PC-9 (cell line): ENCODE results near the gene CPNE7. TPM values are rescaled to one million over a fixed set of nuclear protein-coding genes. Genes with fewer than 3 reads are reported as not detected.
A peak's percentile ranks its signal among the peaks of the same experiment; 100 is the strongest.

Experiments used
- BruUV-seq: library from RNA; stranded (reverse); fragments of 400-500 nt; replicated peaks from 2 replicates; lab custom pipeline; 2021; lab: Mats Ljungman, UMichigan
- CTCF ChIA-PET: fragments of 300-600 bp; sonication (Branson Sonifier 250); formaldehyde crosslinking; loops from one replicate; lab custom pipeline; 2022; ENCODE audit warnings: antibody characterized with exemption; lab: Charles Lee
- POLR2A ChIA-PET: fragments of 300-600 bp; sonication (Branson Sonifier 250); formaldehyde crosslinking; loops from one replicate; lab custom pipeline; 2022; ENCODE audit warnings: antibody characterized with exemption; ENCODE audit not compliant: unreplicated experiment; lab: Charles Lee
- DNase-seq, 2 experiments: peaks; one replicate each; pipeline versions ENCODE4 v3.0.0 to v3.0.0-alpha.2; 2015 to 2022; ENCODE audit warnings: mixed read lengths in 1 of 2
- H2AFZ ChIP-seq: fragments of 200-600 bp; sonication (generic); 2 replicates; pipeline ENCODE4 v1.8.1; 2017; ENCODE audit warnings: antibody characterized with exemption
- H3F3A ChIP-seq: fragments of 200-600 bp; sonication (generic); 2 replicates; pipeline ENCODE4 v1.8.1; 2017; ENCODE audit warnings: antibody characterized with exemption, mild to moderate bottlenecking, low read depth; ENCODE audit not compliant: insufficient read depth
- H3K27ac ChIP-seq: fragments of 200-600 bp; sonication (generic); 2 replicates; pipeline ENCODE4 v1.6.1; 2016; ENCODE audit warnings: mixed run types
- H3K27me3 ChIP-seq: fragments of 200-600 bp; sonication (generic); 2 replicates; pipeline ENCODE4 v1.6.1; 2016; ENCODE audit warnings: low read depth, mixed run types; ENCODE audit not compliant: insufficient read depth
- H3K36me3 ChIP-seq: fragments of 200-600 bp; sonication (generic); 2 replicates; pipeline ENCODE4 v1.6.1; 2016; ENCODE audit warnings: low read depth, mixed run types
- H3K4me1 ChIP-seq: fragments of 200-600 bp; sonication (generic); replicated peaks from 2 replicates; pipeline ENCODE4 v1.6.1; 2016; ENCODE audit warnings: mixed run types; ENCODE audit not compliant: insufficient read depth
- H3K4me2 ChIP-seq: fragments of 200-600 bp; sonication (generic); 2 replicates; pipeline ENCODE4 v1.6.1; 2017; ENCODE audit warnings: mixed run types
- H3K4me3 ChIP-seq: fragments of 200-600 bp; sonication (generic); 2 replicates; pipeline ENCODE4 v1.6.1; 2016; ENCODE audit warnings: mixed run types
- H3K79me2 ChIP-seq: fragments of 200-600 bp; sonication (generic); 2 replicates; pipeline ENCODE4 v1.6.1; 2017; ENCODE audit warnings: low read depth, mixed run types
- H3K9me2 ChIP-seq: fragments of 200-600 bp; sonication (generic); 2 replicates; pipeline ENCODE4 v1.8.1; 2017; ENCODE audit warnings: mild to moderate bottlenecking; ENCODE audit not compliant: insufficient read depth
- H3K9me3 ChIP-seq: fragments of 200-600 bp; sonication (generic); 2 replicates; pipeline ENCODE4 v1.8.1; 2016; ENCODE audit warnings: low read depth; ENCODE audit not compliant: insufficient read depth
- H4K20me1 ChIP-seq: fragments of 200-600 bp; sonication (generic); 2 replicates; pipeline ENCODE4 v1.8.1; 2017; ENCODE audit not compliant: insufficient read depth
- EZH2 ChIP-seq: fragments of 200-600 bp; sonication (generic); IDR thresholded peaks from 2 replicates; pipeline ENCODE4 v1.8.0; 2017; ENCODE audit warnings: antibody characterized with exemption, low read depth
- intact Hi-C: fragments of 100-400 bp; cut with micrococcal nuclease; formaldehyde crosslinking; loops from one replicate; pipeline ENCODE4 v1.10.0; 2022; ENCODE audit not compliant: unreplicated experiment
- total RNA-seq: library from RNA; stranded (reverse); gene quantifications from 2 replicates; pipeline ENCODE4 v1.2.3, GENCODE V29; 2021
- TF ChIP-seq, protein P1 (sequence below): fragments of 200-600 bp; sonication (generic); conservative IDR thresholded peaks from 2 replicates; pipeline ENCODE4 v1.6.1; 2017; ENCODE audit warnings: mixed run types, antibody characterized with exemption, mild to moderate bottlenecking, moderate library complexity

CPNE7 gene
- total RNA-seq, 1 experiment from 2014 or later = 19.5 TPM

DNA sequence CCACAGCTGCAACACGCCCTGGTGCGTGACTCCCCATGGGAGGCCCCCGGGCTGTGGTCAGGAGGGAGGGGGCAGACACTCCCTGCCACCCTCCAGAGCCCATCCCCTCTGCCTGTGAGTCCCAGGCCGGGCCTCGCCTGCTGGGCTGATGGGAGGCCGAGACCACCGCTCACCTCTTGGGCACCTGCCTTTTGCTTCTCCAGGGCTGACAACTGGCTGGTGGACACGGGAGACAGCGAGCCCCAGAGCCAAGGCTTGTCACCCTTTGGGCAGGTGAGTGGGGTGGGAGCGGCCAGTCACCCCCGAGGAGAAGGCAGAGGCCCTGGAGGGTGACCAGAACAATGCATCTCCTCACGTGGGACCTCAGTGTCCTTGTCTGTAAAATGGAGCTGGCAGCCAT lies 61.1 kb downstream of the CPNE7 start:
- Histone ChIP-seq H3K27ac (no peak overlapping the region), H3K4me1 (peaks cover 12% of the 10 kb centered on the region; the same call in 1 of the 2 replicates), H3F3A (no peaks in the 10 kb centered on the region; the same call in 1 of the 2 replicates), H3K36me3 (no peaks in the 10 kb centered on the region), H3K9me3 (no peaks in the 10 kb centered on the region), H3K4me2 (no peak overlapping the region), H3K4me3 (no peak overlapping the region), H2AFZ (no peak overlapping the region), H3K9me2 (no peaks in the 10 kb centered on the region), H3K27me3 (0 out of 2 replicates have a peak, but pooled peaks cover 4% of the 10 kb centered on the region), H3K79me2 (no peaks in the 10 kb centered on the region), H4K20me1 (no peaks in the 10 kb centered on the region)
- POLR2A ChIA-PET = no interaction called here
- no TSS peak for BruUV-seq
- intact Hi-C loops = no loop called here
- no peak for TF ChIP-seq EZH2
- TF ChIP-seq, protein P1, sequence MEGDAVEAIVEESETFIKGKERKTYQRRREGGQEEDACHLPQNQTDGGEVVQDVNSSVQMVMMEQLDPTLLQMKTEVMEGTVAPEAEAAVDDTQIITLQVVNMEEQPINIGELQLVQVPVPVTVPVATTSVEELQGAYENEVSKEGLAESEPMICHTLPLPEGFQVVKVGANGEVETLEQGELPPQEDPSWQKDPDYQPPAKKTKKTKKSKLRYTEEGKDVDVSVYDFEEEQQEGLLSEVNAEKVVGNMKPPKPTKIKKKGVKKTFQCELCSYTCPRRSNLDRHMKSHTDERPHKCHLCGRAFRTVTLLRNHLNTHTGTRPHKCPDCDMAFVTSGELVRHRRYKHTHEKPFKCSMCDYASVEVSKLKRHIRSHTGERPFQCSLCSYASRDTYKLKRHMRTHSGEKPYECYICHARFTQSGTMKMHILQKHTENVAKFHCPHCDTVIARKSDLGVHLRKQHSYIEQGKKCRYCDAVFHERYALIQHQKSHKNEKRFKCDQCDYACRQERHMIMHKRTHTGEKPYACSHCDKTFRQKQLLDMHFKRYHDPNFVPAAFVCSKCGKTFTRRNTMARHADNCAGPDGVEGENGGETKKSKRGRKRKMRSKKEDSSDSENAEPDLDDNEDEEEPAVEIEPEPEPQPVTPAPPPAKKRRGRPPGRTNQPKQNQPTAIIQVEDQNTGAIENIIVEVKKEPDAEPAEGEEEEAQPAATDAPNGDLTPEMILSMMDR = no peak
- CTCF ChIA-PET = no interaction called here
- DNase-seq = no peak

DNA sequence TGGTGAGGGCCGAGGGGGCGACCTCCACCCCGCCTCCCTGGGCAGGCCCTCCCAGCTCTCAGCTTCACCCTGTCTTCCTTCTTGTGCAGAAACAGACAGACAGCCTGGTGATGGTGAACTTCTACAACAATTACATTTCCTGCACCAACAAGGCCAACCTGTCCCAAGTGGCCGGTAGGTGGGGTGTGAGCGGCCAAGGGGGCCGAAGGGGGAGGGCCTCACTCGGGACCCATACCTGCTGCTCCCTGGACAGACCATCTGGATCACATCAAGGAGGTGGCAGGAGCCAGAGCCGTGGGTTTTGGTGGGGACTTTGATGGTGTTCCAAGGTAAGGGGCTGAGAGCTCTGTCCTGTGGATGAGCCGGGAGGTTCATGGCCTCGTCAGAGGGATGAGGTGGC lies 61.8 kb downstream of the CPNE7 start:
- no peak overlapping the region for H2AFZ ChIP-seq
- no peak overlapping the region for H3K27ac ChIP-seq
- H3F3A ChIP-seq = no peaks in the 10 kb centered on the region; the same call in 1 of the 2 replicates
- peaks cover 9% of the 10 kb centered on the region; the same call in 1 of the 2 replicates for H3K4me1 ChIP-seq
- no peaks in the 10 kb centered on the region for H3K9me3 ChIP-seq
- 0 out of 2 replicates have a peak, but pooled peaks cover 4% of the 10 kb centered on the region for H3K27me3 ChIP-seq
- no peak overlapping the region for H3K4me2 ChIP-seq
- H3K79me2 ChIP-seq = no peaks in the 10 kb centered on the region
- no peak for DNase-seq
- ChIA-PET POLR2A (interaction anchor here (0.7 kb wide), 1 partner anchor 20 kb away, joined by 3 read pairs; no protein-coding TSS in a partner anchor), CTCF (interaction anchor here (0.6 kb wide), 1 partner anchor 191 kb away, joined by 14 read pairs; no protein-coding TSS in a partner anchor)
- no peaks in the 10 kb centered on the region for H3K9me2 ChIP-seq
- BruUV-seq = no TSS peak
- H3K4me3 ChIP-seq = no peak overlapping the region
- H3K36me3 ChIP-seq = no peaks in the 10 kb centered on the region
- intact Hi-C loops = no loop called here
- TF ChIP-seq EZH2 = no peak
- TF ChIP-seq, protein P1 = peak; percentile 35; the same call in 1 of the 2 replicates
- H4K20me1 ChIP-seq = no peaks in the 10 kb centered on the region

DNA sequence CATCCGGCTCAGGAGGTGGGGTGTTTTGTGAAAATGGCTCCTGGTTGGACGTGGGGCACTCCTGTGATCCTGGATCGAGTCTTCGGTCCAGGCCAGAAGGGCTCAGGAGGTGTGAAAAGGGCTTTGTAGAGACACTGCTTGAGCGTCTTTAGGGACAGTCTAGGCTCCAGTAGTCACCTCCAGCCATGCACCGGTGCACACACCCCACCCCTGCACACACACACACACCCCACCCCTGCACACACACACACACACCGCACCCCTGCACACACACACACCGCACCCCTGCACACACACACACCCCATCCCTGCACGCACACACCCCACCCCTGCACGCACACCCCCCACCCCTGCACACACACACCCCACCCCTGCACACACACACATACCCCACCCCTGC lies 62.9 kb downstream of the CPNE7 start:
- Histone ChIP-seq H3K36me3 (no peaks in the 10 kb centered on the region), H3F3A (no peaks in the 10 kb centered on the region), H3K79me2 (no peaks in the 10 kb centered on the region), H3K9me3 (no peaks in the 10 kb centered on the region), H3K9me2 (no peaks in the 10 kb centered on the region), H3K4me3 (no peak overlapping the region), H2AFZ (no peak overlapping the region), H3K27me3 (0 out of 2 replicates have a peak, but pooled peaks cover 4% of the 10 kb centered on the region), H4K20me1 (no peaks in the 10 kb centered on the region), H3K27ac (no peak overlapping the region), H3K4me2 (no peak overlapping the region), H3K4me1 (no peaks in the 10 kb centered on the region)
- no peak for DNase-seq
- POLR2A ChIA-PET = no interaction called here
- TF ChIP-seq, protein P1 = no peak
- TF ChIP-seq EZH2 = no peak
- BruUV-seq = no TSS peak
- intact Hi-C loops = no loop called here
- CTCF ChIA-PET = interaction anchor here (0.7 kb wide), 1 partner anchor 894 kb away, joined by 3 read pairs; no protein-coding TSS in a partner anchor
